ENCODE results near the gene CDC25A. TPM values are rescaled to one million over a fixed set of nuclear protein-coding genes. Genes with fewer than 3 reads are reported as not detected.
A peak's percentile ranks its signal among the peaks of the same experiment; 100 is the strongest.

The CDC25A gene
- total RNA-seq, 2 experiments from 2014 or later = 55.7 to 57.4 TPM

GRCh38 chr3:48180531-48181253 lies 7.5 kb downstream of the CDC25A start:
- DNase-seq = no peak
- Mint-ChIP-seq H3K27me3 (peaks cover 7% of the 10 kb centered on the region), H3K4me1 (peaks cover 12% of the 10 kb centered on the region), H3K9me3 (no peaks in the 10 kb centered on the region), H3K27ac (no peak overlapping the region), H3K4me3 (no peak overlapping the region), H3K36me3 (peaks cover 84% of the 10 kb centered on the region)

GRCh38 chr3:48180021-48180420 lies 8.2 kb downstream of the CDC25A start:
- H3K27me3 Mint-ChIP-seq = no peaks in the 10 kb centered on the region
- H3K4me3 Mint-ChIP-seq = no peak overlapping the region
- no peak for DNase-seq
- H3K4me1 Mint-ChIP-seq = peaks cover 10% of the 10 kb centered on the region
- peaks cover 82% of the 10 kb centered on the region for H3K36me3 Mint-ChIP-seq
- no peaks in the 10 kb centered on the region for H3K9me3 Mint-ChIP-seq
- H3K27ac Mint-ChIP-seq = no peak overlapping the region

- H3K9me3 Mint-ChIP-seq = no peaks in the 10 kb centered on the region
- H3K4me1 Mint-ChIP-seq = peaks cover 15% of the 10 kb centered on the region
- no peaks in the 10 kb centered on the region for H3K27me3 Mint-ChIP-seq
- peaks cover 76% of the 10 kb centered on the region for H3K36me3 Mint-ChIP-seq
- no peak overlapping the region for H3K4me3 Mint-ChIP-seq
- no peak for DNase-seq
- no peak overlapping the region for H3K27ac Mint-ChIP-seq
These were observed 10.1 kb downstream of the CDC25A start for GRCh38 chr3:48178072-48178471.

- Mint-ChIP-seq H3K9me3 (no peaks in the 10 kb centered on the region), H3K27ac (no peak overlapping the region), H3K27me3 (no peaks in the 10 kb centered on the region), H3K4me1 (no peaks in the 10 kb centered on the region), H3K4me3 (no peak overlapping the region), H3K36me3 (peaks cover 24% of the 10 kb centered on the region)
- DNase-seq = peak; percentile 44
These were observed 30.3 kb downstream of the CDC25A start for GRCh38 chr3:48157950-48158376.

- DNase-seq = no peak
- H3K36me3 Mint-ChIP-seq = peaks cover 24% of the 10 kb centered on the region
- H3K27ac Mint-ChIP-seq = no peak overlapping the region
- H3K9me3 Mint-ChIP-seq = no peaks in the 10 kb centered on the region
- no peaks in the 10 kb centered on the region for H3K4me1 Mint-ChIP-seq
- no peaks in the 10 kb centered on the region for H3K27me3 Mint-ChIP-seq
- no peak overlapping the region for H3K4me3 Mint-ChIP-seq
These were observed 30.9 kb downstream of the CDC25A start for GRCh38 chr3:48157202-48157840.

GRCh38 chr3:48156163-48156562 lies 32.1 kb downstream of the CDC25A start:
- Mint-ChIP-seq H3K4me1 (no peaks in the 10 kb centered on the region), H3K9me3 (no peaks in the 10 kb centered on the region), H3K36me3 (peaks cover 15% of the 10 kb centered on the region), H3K27me3 (no peaks in the 10 kb centered on the region), H3K27ac (no peak overlapping the region), H3K4me3 (no peak overlapping the region)
- DNase-seq = no peak

GRCh38 chr3:48155122-48155521 lies 33.1 kb downstream of the CDC25A start:
- DNase-seq = no peak
- Mint-ChIP-seq H3K27me3 (no peaks in the 10 kb centered on the region), H3K27ac (no peak overlapping the region), H3K4me1 (no peaks in the 10 kb centered on the region), H3K36me3 (peaks cover 12% of the 10 kb centered on the region), H3K9me3 (no peaks in the 10 kb centered on the region), H3K4me3 (no peak overlapping the region)

- H3K27me3 Mint-ChIP-seq = no peaks in the 10 kb centered on the region
- no peak for DNase-seq
These were observed 36.3 kb downstream of the CDC25A start for GRCh38 chr3:48151807-48152427.

GRCh38 chr3:48151058-48151806 lies 37.0 kb downstream of the CDC25A start:
- H3K4me3 Mint-ChIP-seq = no peak overlapping the region
- H3K36me3 Mint-ChIP-seq = no peaks in the 10 kb centered on the region
- H3K27ac Mint-ChIP-seq = no peak overlapping the region
- H3K27me3 Mint-ChIP-seq = no peaks in the 10 kb centered on the region
- H3K9me3 Mint-ChIP-seq = no peaks in the 10 kb centered on the region
- DNase-seq = peak; percentile 63
- H3K4me1 Mint-ChIP-seq = no peaks in the 10 kb centered on the region

More at GRCh38 chr3:48151807-48152427, 36.3 kb downstream of the CDC25A start:
- H3K36me3 Mint-ChIP-seq = no peaks in the 10 kb centered on the region
- H3K4me1 Mint-ChIP-seq = no peaks in the 10 kb centered on the region
- H3K4me3 Mint-ChIP-seq = no peak overlapping the region
- H3K9me3 Mint-ChIP-seq = no peaks in the 10 kb centered on the region
- no peak overlapping the region for H3K27ac Mint-ChIP-seq

GRCh38 chr3:48143992-48144391 lies 44.2 kb downstream of the CDC25A start:
- Mint-ChIP-seq H3K4me3 (no peak overlapping the region), H3K36me3 (no peaks in the 10 kb centered on the region), H3K4me1 (no peaks in the 10 kb centered on the region), H3K9me3 (no peaks in the 10 kb centered on the region), H3K27me3 (peaks cover 3% of the 10 kb centered on the region), H3K27ac (no peak overlapping the region)
- no peak for DNase-seq

- H3K4me1 Mint-ChIP-seq = no peaks in the 10 kb centered on the region
- no peak for DNase-seq
- peaks cover 3% of the 10 kb centered on the region for H3K27me3 Mint-ChIP-seq
- H3K27ac Mint-ChIP-seq = no peak overlapping the region
- H3K4me3 Mint-ChIP-seq = no peak overlapping the region
- no peaks in the 10 kb centered on the region for H3K9me3 Mint-ChIP-seq
- no peaks in the 10 kb centered on the region for H3K36me3 Mint-ChIP-seq
These were observed 44.6 kb downstream of the CDC25A start for GRCh38 chr3:48143567-48143966.

- H3K36me3 Mint-ChIP-seq = no peaks in the 10 kb centered on the region
- H3K4me1 Mint-ChIP-seq = no peaks in the 10 kb centered on the region
- H3K9me3 Mint-ChIP-seq = no peaks in the 10 kb centered on the region
- no peak overlapping the region for H3K4me3 Mint-ChIP-seq
- DNase-seq = no peak
- no peak overlapping the region for H3K27ac Mint-ChIP-seq
- H3K27me3 Mint-ChIP-seq = peaks cover 3% of the 10 kb centered on the region
These were observed 45.8 kb downstream of the CDC25A start for GRCh38 chr3:48142316-48142870.

GRCh38 chr3:48141604-48142137 lies 46.5 kb downstream of the CDC25A start:
- Mint-ChIP-seq H3K4me1 (no peaks in the 10 kb centered on the region), H3K36me3 (no peaks in the 10 kb centered on the region), H3K27me3 (peaks cover 3% of the 10 kb centered on the region), H3K4me3 (no peak overlapping the region), H3K9me3 (no peaks in the 10 kb centered on the region), H3K27ac (no peak overlapping the region)
- DNase-seq = no peak

- Mint-ChIP-seq H3K4me1 (no peaks in the 10 kb centered on the region), H3K27ac (no peak overlapping the region), H3K36me3 (no peaks in the 10 kb centered on the region), H3K9me3 (no peaks in the 10 kb centered on the region), H3K4me3 (no peak overlapping the region), H3K27me3 (peaks cover 3% of the 10 kb centered on the region)
- no peak for DNase-seq
These were observed 47.1 kb downstream of the CDC25A start for GRCh38 chr3:48140936-48141603.
